Measurements from ENCODE around the gene RRAS2.

RRAS2 gene

GRCh38 chr11:14339356-14339755 lies 19.6 kb downstream of the RRAS2 start:
- DNase-seq, result no peak

DNA sequence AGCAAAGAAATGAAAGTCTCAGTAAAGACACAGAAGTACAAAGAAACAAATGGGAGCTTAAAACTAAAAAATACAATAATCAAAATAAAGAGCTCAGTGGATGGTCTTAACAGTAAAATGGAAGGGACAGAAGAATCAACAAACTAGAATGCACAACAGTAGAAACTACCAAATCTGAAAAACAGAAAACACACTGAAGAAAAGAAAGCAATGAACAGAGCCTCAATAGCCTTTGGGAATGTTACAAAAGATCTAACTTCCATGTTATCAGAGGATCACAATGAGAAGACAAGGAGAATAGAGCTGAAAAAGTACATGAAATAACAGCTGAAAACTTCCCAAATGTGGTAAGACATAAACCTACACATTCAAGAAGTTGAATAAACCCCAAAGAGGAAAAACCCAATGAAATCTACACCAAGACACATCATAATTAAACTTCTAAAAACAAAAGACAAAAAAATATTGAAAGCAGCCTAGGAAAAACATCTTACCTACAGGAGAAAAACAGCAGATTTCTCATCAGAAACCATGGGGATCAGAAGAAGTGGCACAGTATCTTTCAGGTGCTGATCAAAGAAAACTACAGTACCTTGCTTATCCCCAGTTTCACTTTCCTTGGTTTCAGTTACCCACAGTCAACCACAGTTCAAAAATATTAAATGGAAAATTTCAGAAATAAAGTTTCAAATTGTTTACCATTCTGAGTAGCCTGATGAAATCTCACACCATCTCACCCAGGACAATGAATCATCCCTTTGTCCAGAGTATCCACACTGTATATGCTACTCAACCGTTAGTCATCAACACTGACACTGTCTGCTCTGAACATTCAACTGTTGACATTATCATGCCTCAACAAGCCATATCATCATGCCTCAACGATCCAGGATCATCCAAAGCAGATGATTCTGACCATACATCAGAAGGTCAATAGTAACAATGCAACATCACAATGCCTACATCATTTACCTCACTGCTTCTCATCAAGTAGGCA lies 22.2 kb downstream of the RRAS2 start:
- no peak for DNase-seq

DNA sequence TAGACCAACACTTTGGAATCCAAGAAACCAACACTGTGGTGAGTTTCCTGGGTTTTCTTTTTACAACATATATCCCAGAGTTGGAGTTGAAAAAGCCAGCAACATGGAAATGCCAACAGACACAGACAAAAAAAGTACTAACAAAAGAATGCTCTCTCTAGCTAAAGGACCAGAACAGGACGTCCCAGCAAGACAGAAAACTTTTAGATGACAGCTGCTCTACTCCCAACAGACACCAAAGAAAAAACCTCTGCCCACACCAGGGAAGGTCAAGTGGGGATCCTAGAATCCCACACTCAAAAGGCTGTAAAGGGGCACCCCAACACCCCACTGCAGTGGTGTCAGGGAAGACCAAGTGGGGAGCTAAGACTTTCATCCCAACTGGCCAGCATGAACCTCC lies 23.3 kb downstream of the RRAS2 start:
- no peak for DNase-seq

GRCh38 chr11:14334893-14335292 lies 24.1 kb downstream of the RRAS2 start:
- no peak for DNase-seq

- DNase-seq, result no peak
These were observed 24.8 kb downstream of the RRAS2 start for GRCh38 chr11:14334192-14334591.

- DNase-seq, result no peak
These were observed 27.4 kb downstream of the RRAS2 start for GRCh38 chr11:14331476-14332136.

DNA sequence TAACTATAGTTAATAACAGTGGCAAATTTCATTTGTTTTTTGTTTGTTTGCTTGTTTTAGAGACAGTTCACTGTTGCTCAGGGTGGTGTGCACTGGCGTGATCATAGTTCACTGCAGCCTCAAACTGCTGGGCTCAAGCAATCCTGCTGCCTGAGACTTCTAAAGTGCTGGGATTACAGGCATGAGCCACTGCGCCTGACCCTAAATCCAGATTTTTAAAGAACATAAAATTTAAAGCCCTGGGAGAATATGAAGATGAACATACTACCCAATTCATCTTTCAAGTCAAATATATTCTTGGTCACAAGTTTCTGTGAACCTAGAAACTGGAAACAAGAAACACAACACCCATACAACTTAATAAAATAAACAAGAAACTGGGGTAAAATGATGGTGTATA lies 28.1 kb downstream of the RRAS2 start:
- DNase-seq, result no peak

GRCh38 chr11:14329702-14330101 lies 29.3 kb downstream of the RRAS2 start:
- DNase-seq, result no peak

DNA sequence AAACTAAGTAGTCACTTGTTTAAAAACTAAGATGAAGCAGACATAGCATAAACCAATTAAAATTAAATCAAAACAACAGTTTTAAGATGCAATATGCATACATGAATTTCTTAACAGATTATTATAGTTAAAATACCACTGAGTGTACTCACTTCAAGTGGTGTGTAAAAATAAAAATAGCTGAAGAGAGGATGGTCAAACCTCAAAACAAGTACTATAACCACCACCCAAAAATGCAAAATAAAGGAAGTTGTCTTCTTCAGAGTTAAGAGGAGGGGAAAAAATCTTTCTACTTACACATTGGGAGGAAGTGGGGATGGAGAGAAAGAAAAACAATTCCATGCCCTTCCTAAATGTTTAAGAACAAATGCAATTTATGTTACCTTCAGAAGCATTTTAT lies 31.9 kb downstream of the RRAS2 start:
- no peak for DNase-seq

GRCh38 chr11:14323118-14323676 lies 35.8 kb downstream of the RRAS2 start:
- no peak for DNase-seq

- DNase-seq, result no peak
These were observed 36.5 kb downstream of the RRAS2 start for GRCh38 chr11:14322510-14322909.

DNA sequence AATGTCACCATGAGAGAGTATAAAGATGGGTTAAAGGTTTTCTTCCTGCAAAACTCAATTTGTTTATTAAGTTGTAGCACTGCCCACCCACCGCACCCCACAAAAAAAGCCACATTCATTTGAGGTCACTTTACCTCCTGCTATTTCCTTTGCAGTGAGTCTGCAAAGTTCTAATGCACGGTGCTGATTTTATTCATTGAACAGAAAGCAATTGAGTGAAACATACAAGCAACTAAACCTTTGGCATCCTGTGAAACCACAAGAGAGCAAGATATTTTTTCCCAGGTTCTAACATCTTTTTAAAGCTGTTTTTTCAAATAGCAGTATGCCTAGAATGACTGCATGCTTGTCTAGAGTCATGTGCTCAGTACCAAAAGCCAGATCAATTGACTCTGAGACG lies 39.0 kb downstream of the RRAS2 start:
- DNase-seq, result no peak

GRCh38 chr11:14318581-14318981 lies 40.4 kb downstream of the RRAS2 start:
- DNase-seq, result no peak

- no peak for DNase-seq
These were observed 41.2 kb downstream of the RRAS2 start for GRCh38 chr11:14317659-14318325.

DNA sequence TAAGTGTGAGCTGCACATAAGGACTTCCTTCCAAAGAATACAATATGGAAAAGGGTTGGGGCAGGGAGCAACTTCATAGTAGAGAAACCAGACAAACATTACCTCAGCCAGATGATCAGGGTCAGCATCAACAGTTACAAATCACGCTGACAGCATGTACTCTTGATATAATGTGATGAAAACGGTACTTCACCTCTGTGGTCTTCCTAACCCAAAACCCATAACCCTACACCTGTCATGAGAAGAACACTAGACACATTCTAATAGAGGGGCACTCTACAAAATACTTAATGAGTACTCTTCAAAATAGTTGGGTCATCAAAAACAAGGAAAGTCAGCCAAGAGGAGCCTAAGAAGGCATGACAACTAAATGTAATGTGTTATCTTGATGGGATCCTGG lies 43.9 kb downstream of the RRAS2 start:
- DNase-seq, result no peak

DNA sequence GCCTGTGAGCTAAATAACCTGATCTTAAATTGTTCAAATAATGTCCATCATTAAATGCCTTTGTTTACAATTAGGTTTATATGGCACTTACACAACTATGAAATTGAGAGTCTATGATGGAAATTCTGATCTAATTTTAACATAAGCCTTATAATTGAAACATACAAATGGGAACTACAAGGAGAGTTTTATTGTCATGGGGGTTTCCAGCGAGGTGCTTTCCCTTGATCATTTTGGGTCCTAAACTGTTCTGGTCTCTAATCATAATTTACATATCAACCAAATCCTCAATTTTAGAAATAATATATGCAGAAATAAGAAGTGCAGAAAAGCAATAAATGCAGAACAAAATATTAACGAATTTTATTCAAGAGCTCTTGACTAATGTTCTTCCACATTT lies 44.9 kb downstream of the RRAS2 start:
- DNase-seq, result no peak

DNA sequence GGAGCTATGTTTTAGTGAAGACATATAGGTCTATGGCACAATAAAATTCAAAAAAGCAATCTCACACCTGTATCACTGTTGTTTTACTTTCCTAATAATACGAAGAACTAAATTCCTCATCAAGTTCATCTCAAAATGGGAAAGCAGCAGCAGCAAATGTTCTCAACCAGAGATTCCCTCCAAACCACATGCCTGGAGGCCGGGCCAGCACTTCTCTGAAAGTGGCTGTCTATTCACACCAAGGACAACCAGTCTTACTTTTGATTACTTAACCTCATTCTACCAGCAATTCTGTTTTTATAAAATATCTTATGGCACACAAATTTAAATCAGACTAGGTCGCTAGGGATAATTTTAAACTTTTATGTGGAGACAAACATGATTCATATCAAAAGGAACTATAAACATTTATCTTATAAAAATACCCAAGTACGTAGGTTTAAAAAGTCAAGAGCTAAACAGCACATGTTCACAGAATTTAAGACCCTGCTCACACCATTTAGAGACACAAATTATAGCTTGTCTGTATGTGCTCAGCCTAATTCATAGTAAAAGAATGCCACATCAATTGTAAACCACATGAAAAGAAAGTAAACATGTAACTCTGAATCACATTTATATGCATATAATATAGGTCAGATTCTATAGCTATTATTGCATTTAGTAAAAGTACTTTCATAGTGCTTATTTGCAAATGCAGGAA lies 46.1 kb downstream of the RRAS2 start:
- DNase-seq, result no peak

GRCh38 chr11:14310679-14311078 lies 48.3 kb downstream of the RRAS2 start:
- DNase-seq, result no peak

DNA sequence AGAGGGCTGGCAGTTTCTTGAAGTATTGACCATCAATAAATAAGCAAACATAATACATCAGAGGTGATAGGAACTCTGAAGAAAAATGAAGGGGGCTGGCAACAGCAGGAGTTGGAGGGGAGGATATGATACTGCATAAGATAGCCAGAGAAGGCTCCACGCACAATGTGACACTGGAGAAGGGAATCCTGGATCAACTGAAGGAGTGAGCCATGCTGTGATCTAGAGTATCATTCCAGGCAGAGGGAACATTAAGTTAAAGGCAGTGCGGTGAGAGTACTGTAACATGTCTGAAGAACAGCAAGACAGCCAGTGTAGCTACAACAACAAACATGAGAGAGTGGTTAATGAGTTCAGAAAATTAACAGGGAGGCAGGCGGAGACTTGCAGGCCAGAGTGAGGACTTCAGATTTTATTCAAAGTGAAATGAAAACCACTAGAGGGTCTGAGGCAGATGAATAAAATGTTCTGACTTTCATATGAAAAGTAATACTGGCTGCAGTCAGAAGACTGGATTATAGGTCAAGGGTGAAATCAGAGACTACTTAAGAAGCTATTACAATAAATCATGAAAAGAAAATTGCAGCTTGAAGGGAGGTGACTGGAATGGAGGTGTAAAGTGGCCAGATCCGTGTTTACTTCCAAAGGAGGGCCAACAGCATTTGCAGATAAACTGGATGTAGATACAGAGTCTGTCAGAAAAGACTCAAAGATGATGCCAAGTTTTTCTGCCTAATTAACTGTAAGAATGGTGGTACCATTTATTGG lies 49.4 kb downstream of the RRAS2 start:
- DNase-seq, result no peak

DNA sequence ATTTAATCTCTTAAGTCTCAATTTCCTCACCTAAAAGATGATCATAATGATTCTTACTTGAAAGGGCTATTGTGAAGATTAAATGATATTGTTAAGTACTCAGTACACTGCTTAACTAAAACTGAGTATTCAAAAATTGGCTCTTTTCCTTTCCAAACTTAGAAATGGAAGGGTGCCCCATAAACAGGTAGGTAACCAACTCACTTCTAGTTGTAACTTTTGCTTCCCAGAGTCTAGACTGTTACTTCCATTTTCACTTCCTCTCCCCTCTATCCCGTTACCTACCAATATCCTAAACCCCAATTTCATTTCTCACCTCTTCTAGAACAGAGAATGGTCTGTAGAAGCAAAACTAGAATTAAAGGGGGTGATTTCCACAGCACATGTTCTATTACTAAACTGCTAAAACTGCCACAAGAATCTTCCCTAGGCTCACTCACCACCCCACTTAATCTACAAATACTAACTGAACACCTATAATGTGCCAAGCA lies 50.0 kb downstream of the RRAS2 start:
- DNase-seq, result no peak
